ENCODE results near the gene PPP6R1.

PPP6R1 gene

GRCh38 chr19:55241143-55241934 lies 17.5 kb downstream of the PPP6R1 start:
- DNase-seq (ENCODE audit: insufficient read length, low spot score): no peak
- no peak for FAIRE-seq
- TF ChIP-seq CTCF (IDR thresholded peaks at IDR 0.05; ENCODE audit: insufficient read depth, missing control alignments): no peak

GRCh38 chr19:55240713-55241020 lies 18.1 kb downstream of the PPP6R1 start:
- no peak for DNase-seq (ENCODE audit: insufficient read length, low spot score)
- TF ChIP-seq CTCF (IDR thresholded peaks at IDR 0.05; ENCODE audit: insufficient read depth, missing control alignments): no peak
- no peak for FAIRE-seq

- no peak for TF ChIP-seq CTCF (IDR thresholded peaks at IDR 0.05; ENCODE audit: insufficient read depth, missing control alignments)
- FAIRE-seq (no peak), DNase-seq (ENCODE audit: insufficient read length, low spot score) (no peak)
Observed at GRCh38 chr19:55239004-55239403, 19.8 kb downstream of the PPP6R1 start.

- FAIRE-seq (no peak), DNase-seq (ENCODE audit: insufficient read length, low spot score) (no peak)
- TF ChIP-seq CTCF (IDR thresholded peaks at IDR 0.05; ENCODE audit: insufficient read depth, missing control alignments): no peak
Observed at GRCh38 chr19:55238030-55238429, 20.8 kb downstream of the PPP6R1 start.

GRCh38 chr19:55232986-55233385 lies 25.8 kb downstream of the PPP6R1 start:
- no peak for FAIRE-seq
- TF ChIP-seq CTCF (IDR thresholded peaks at IDR 0.05; ENCODE audit: insufficient read depth, missing control alignments): no peak

GRCh38 chr19:55232286-55232602 lies 26.6 kb downstream of the PPP6R1 start:
- no peak for TF ChIP-seq CTCF (IDR thresholded peaks at IDR 0.05; ENCODE audit: insufficient read depth, missing control alignments)
- DNase-seq (ENCODE audit: insufficient read length, low spot score) (no peak), FAIRE-seq (no peak)

More at GRCh38 chr19:55232986-55233385, 25.8 kb downstream of the PPP6R1 start:
- DNase-seq (ENCODE audit: insufficient read length, low spot score): no peak

GRCh38 chr19:55231391-55232285 lies 27.2 kb downstream of the PPP6R1 start:
- TF ChIP-seq CTCF (IDR thresholded peaks at IDR 0.05; ENCODE audit: insufficient read depth, missing control alignments): no peak
- FAIRE-seq (no peak), DNase-seq (ENCODE audit: insufficient read length, low spot score) (no peak)

Measured in D721Med (cell line).